Lower leg skin (tissue), 3 donors: Measurements from ENCODE around the gene SH3TC2.

ENCODE experiments used
- CTCF ChIP-seq, 3 donors: fragments of 450-650 bp; IDR thresholded peaks; one replicate each; pipeline ENCODE4 v1.5.1; 2016; ENCODE audit warnings: antibody characterized with exemption in 3 of 3, mild to moderate bottlenecking in 3 of 3, moderate library complexity in 2 of 3
- POLR2A ChIP-seq, 2 donors: fragments of 450-650 bp; IDR thresholded peaks; one replicate each; pipeline ENCODE4 v1.6.1; 2016 to 2017; ENCODE audit warnings: antibody characterized with exemption in 2 of 2, mild to moderate bottlenecking in 1 of 2, moderate library complexity in 1 of 2

- TF ChIP-seq POLR2A (IDR thresholded peaks at IDR 0.05) = no peak
- TF ChIP-seq CTCF (IDR thresholded peaks at IDR 0.05) = no peak
Measured at GRCh38 chr5:149047462-149047861, 15.4 kb downstream of the SH3TC2 start.
